IMR-90 (cell line): Measurements from ENCODE around the gene FEZ2. TPM values are rescaled to one million over a fixed set of nuclear protein-coding genes. Genes with fewer than 3 reads are reported as not detected.

Experiments used
- ATAC-seq: fragments of 200-7000 bp; cut with Tn5 transposase; 2 replicates; pipeline ENCODE4 v1.9.1; 2020; ENCODE audit warnings: low read depth, mild to moderate bottlenecking, moderate library complexity
- BruUV-seq: library from RNA; stranded (reverse); fragments of 400-500 nt; replicated peaks from 2 replicates; lab custom pipeline; 2021; lab: Mats Ljungman, UMichigan
- CTCF ChIA-PET: fragments of 300-600 bp; formaldehyde crosslinking; extraction: SDS; loops from one replicate; lab custom pipeline; 2021; ENCODE audit warnings: antibody characterized with exemption; lab: Yijun Ruan, JAX
- POLR2A ChIA-PET: fragments of 300-600 bp; sonication (Branson Sonifier 250); formaldehyde crosslinking; loops from one replicate; lab custom pipeline; 2022; ENCODE audit warnings: antibody characterized with exemption; ENCODE audit not compliant: unreplicated experiment; lab: Charles Lee
- DNase-seq: peaks from one replicate; pipeline ENCODE4 v3.0.0; 2013
- H2AFZ ChIP-seq: replicated peaks from 2 replicates; pipeline ENCODE3; 2013; ENCODE audit warnings: low read length, mild to moderate bottlenecking; ENCODE audit not compliant: poor library complexity
- H2AK5ac ChIP-seq: 2 replicates; pipeline ENCODE4 v1.6.1; 2013; ENCODE audit warnings: low read depth, low read length, inconsistent platforms
- H2AK9ac ChIP-seq: replicated peaks from 2 replicates; pipeline ENCODE3; 2013; ENCODE audit warnings: mild to moderate bottlenecking, low read depth, low read length, moderate library complexity; ENCODE audit not compliant: poor library complexity
- H2BK120ac ChIP-seq: 2 replicates; pipeline ENCODE4 v1.6.1; 2013; ENCODE audit warnings: low read depth, low read length, inconsistent platforms
- H2BK15ac ChIP-seq: 3 replicates; pipeline ENCODE4 v1.6.1; 2013; ENCODE audit warnings: low read depth, low read length, inconsistent platforms
- H2BK20ac ChIP-seq: 2 replicates; pipeline ENCODE4 v1.6.1; 2013; ENCODE audit warnings: low read depth, mild to moderate bottlenecking, inconsistent platforms, low read length, moderate library complexity
- H2BK5ac ChIP-seq: 2 replicates; pipeline ENCODE4 v1.6.1; 2013; ENCODE audit warnings: mild to moderate bottlenecking, low read depth, low read length, inconsistent platforms; ENCODE audit not compliant: poor library complexity, severe bottlenecking
- H3K14ac ChIP-seq: replicated peaks from 2 replicates; pipeline ENCODE4 v1.6.1; 2013; ENCODE audit warnings: low read depth, low read length, inconsistent platforms
- H3K18ac ChIP-seq: 2 replicates; pipeline ENCODE4 v1.6.1; 2013; ENCODE audit warnings: low read depth, low read length, control low read depth
- H3K23ac ChIP-seq: 2 replicates; pipeline ENCODE4 v1.6.1; 2013; ENCODE audit warnings: low read depth, low read length, inconsistent platforms
- H3K27ac ChIP-seq: 2 replicates; pipeline ENCODE4 v1.5.1; 2013; ENCODE audit warnings: mild to moderate bottlenecking, control low read depth, low read length; ENCODE audit not compliant: insufficient read depth
- H3K27me3 ChIP-seq: 2 replicates; pipeline ENCODE4 v1.6.1; 2013; ENCODE audit warnings: low read length; ENCODE audit not compliant: control insufficient read depth, insufficient read depth
- H3K36me3 ChIP-seq: 2 replicates; pipeline ENCODE4 v1.6.1; 2013; ENCODE audit warnings: low read length, mixed read lengths; ENCODE audit not compliant: control insufficient read depth, insufficient read depth
- H3K4ac ChIP-seq: 2 replicates; pipeline ENCODE4 v1.6.1; 2013; ENCODE audit warnings: low read depth, low read length, inconsistent platforms
- H3K4me1 ChIP-seq: 2 replicates; pipeline ENCODE4 v1.6.1; 2013; ENCODE audit warnings: low read length, mixed read lengths; ENCODE audit not compliant: control insufficient read depth, insufficient read depth
- H3K4me2 ChIP-seq: 2 replicates; pipeline ENCODE4 v1.6.1; 2013; ENCODE audit warnings: low read depth, mild to moderate bottlenecking, control low read depth, low read length, moderate library complexity
- H3K4me3 ChIP-seq: 2 replicates; pipeline ENCODE4 v1.5.1; 2013; ENCODE audit warnings: low read depth, mild to moderate bottlenecking, control low read depth, low read length, moderate library complexity; ENCODE audit not compliant: insufficient read depth
- H3K56ac ChIP-seq: 2 replicates; pipeline ENCODE4 v1.6.1; 2013; ENCODE audit warnings: low read length, inconsistent platforms; ENCODE audit not compliant: insufficient read depth; ENCODE audit errors: extremely low read depth
- H3K79me1 ChIP-seq, 2 experiments: 2 replicates each; pipeline ENCODE4 v1.6.1; 2013; ENCODE audit warnings: low read length in 2 of 2, inconsistent platforms in 1 of 2, low read depth in 1 of 2
- H3K9ac ChIP-seq: 2 replicates; pipeline ENCODE4 v1.6.1; 2013; ENCODE audit warnings: low read depth, low read length, control low read depth
- H3K9me1 ChIP-seq: 2 replicates; pipeline ENCODE4 v1.6.1; 2013; ENCODE audit warnings: low read length, inconsistent platforms; ENCODE audit not compliant: insufficient read depth
- H3K9me3 ChIP-seq: 2 replicates; pipeline ENCODE4 v1.6.1; 2013; ENCODE audit warnings: low read length; ENCODE audit not compliant: control insufficient read depth, insufficient read depth
- H4K20me1 ChIP-seq: 2 replicates; pipeline ENCODE4 v1.6.1; 2013; ENCODE audit warnings: low read length, inconsistent platforms; ENCODE audit not compliant: insufficient read depth
- H4K5ac ChIP-seq: 2 replicates; pipeline ENCODE4 v1.6.1; 2013; ENCODE audit warnings: mild to moderate bottlenecking, low read depth, low read length, control low read depth
- H4K8ac ChIP-seq, 2 experiments: 2 replicates each; pipeline ENCODE4 v1.6.1; 2013; ENCODE audit warnings: low read depth in 2 of 2, low read length in 2 of 2, control low read depth in 1 of 2, inconsistent platforms in 1 of 2
- H4K91ac ChIP-seq: 2 replicates; pipeline ENCODE4 v1.6.1; 2013; ENCODE audit warnings: low read depth, low read length, inconsistent platforms; ENCODE audit not compliant: insufficient read depth
- BHLHE40 ChIP-seq: fragments of 150-350 bp; IDR thresholded peaks from 2 replicates; pipeline ENCODE4 v1.6.1; 2016; ENCODE audit warnings: mild to moderate bottlenecking, low read depth, low read length
- CEBPB ChIP-seq: IDR thresholded peaks from 2 replicates; pipeline ENCODE4 v1.6.1; 2012; ENCODE audit warnings: low read depth, low read length, improper control_type of control experiment
- MAFK ChIP-seq: IDR thresholded peaks from 2 replicates; pipeline ENCODE4 v1.6.1; 2012; ENCODE audit warnings: low read depth, low read length, improper control_type of control experiment
- MXI1 ChIP-seq: IDR thresholded peaks from 2 replicates; pipeline ENCODE4 v1.6.1; 2012; ENCODE audit warnings: low read depth, mild to moderate bottlenecking, low read length, moderate library complexity, borderline replicate concordance
- POLR2A ChIP-seq: IDR thresholded peaks from 2 replicates; pipeline ENCODE4 v1.6.1; 2012; ENCODE audit warnings: mild to moderate bottlenecking, low read depth, low read length
- RCOR1 ChIP-seq: IDR thresholded peaks from 2 replicates; pipeline ENCODE4 v1.6.1; 2012; ENCODE audit warnings: mild to moderate bottlenecking, low read length, improper control_type of control experiment; ENCODE audit not compliant: insufficient replicate concordance
- SMC3 ChIP-seq: fragments of 150-350 bp; IDR thresholded peaks from 2 replicates; pipeline ENCODE4 v1.6.1; 2016; ENCODE audit warnings: low read depth, mild to moderate bottlenecking, antibody characterized with exemption, low read length, moderate library complexity
- WGBS, 2 experiments: methylation state at CpG; one replicate each; pipeline versions ENCODE4 v1.1.5 to v1.1.7; 2013; ENCODE audit warnings: missing lambda C conversion rate in 2 of 2; ENCODE audit not compliant: insufficient read length in 1 of 2; ENCODE audit errors: extremely low coverage in 2 of 2; 5-methylcytosine and 5-hydroxymethylcytosine counted together
- dilution Hi-C: fragments of 300-500 bp; cut with HindIII; formaldehyde crosslinking; loops from one replicate; pipeline ENCODE4 v1.14.3; 2018; ENCODE audit warnings: low sequenced_read_pairs; ENCODE audit not compliant: unreplicated experiment
- in situ Hi-C: fragments of 300-500 bp; cut with MboI; formaldehyde crosslinking; loops from 3 replicates; pipeline ENCODE4 v1.14.3; 2019; ENCODE audit warnings: low sequenced_read_pairs, inconsistent platforms, mixed read lengths
- intact Hi-C: fragments of 100-400 bp; cut with micrococcal nuclease; formaldehyde crosslinking; loops from 2 replicates; pipeline ENCODE4 v1.10.0; 2022
- polyA plus RNA-seq, 3 experiments: library from polyadenylated mRNA; depleted of rRNA; stranded (reverse); fragments of >200 nt; gene quantifications; 2 replicates each; pipeline ENCODE4 v1.2.3, GENCODE V29; 2012; ENCODE audit warnings: low replicate concordance in 1 of 3
- total RNA-seq: library from RNA; depleted of rRNA; stranded (reverse); fragments of >200 nt; gene quantifications from 2 replicates; pipeline ENCODE4 v1.2.3, GENCODE V29; 2012
- TF ChIP-seq, protein P1 (sequence below): conservative IDR thresholded peaks from 2 replicates; pipeline ENCODE4 v1.5.1; 2012; ENCODE audit warnings: mild to moderate bottlenecking, low read depth, low read length, improper control_type of control experiment
- TF ChIP-seq, protein P2 (sequence below): fragments of 150-350 bp; IDR thresholded peaks from 2 replicates; pipeline ENCODE4 v1.6.1; 2017; ENCODE audit warnings: mild to moderate bottlenecking, antibody characterized with exemption, low read length, low read depth
- TF ChIP-seq, protein P3 (sequence below): fragments of 150-350 bp; IDR thresholded peaks from 2 replicates; pipeline ENCODE4 v1.6.1; 2016; ENCODE audit warnings: low read depth, mild to moderate bottlenecking, low read length, moderate library complexity, borderline replicate concordance

Gene FEZ2
- total and polyA plus RNA-seq, 2 of the 4 experiments (the other 2 are of a cell fraction), result 19.4 to 31.6 TPM

DNA sequence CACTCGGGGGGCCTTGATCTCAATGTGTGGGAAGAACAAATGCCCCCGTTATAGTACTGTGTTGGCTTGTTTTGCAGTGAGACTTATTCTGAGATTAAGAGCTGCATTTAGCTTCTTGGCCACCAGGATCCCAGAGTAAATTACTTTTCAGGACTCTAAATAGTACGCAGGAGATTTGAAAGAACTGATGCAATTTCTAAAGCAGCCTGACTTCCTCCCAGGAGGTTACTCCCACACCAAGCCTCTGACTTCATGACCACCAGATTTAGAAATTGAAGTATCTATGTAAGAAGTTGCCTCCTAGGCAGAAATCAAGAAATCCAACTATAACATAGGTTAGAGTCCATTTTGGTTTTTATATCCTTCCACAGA lies 67.0 kb downstream of the FEZ2 start:
- Histone ChIP-seq H3K14ac (no peak overlapping the region), H2BK20ac (no peak overlapping the region), H2BK5ac (peak overlapping the region; percentile 7), H2AK5ac (0 out of 2 replicates have a peak overlapping the region, but pooled peaks have one; percentile 7), H4K5ac (no peak overlapping the region), H3K56ac (no peak overlapping the region), H3K4me1 (peaks cover 15% of the 10 kb centered on the region), H3K4me3 (no peak overlapping the region), H2AFZ (no peak overlapping the region), H3K18ac (no peak overlapping the region), H3K4ac (peak overlapping the region; percentile 38; the same call in 1 of the 2 replicates), H3K79me1 (peaks cover 31 to 76% of the 10 kb centered on the region in 2 experiments), H3K9me1 (peaks cover 32% of the 10 kb centered on the region), H3K36me3 (peaks cover 20% of the 10 kb centered on the region), H2AK9ac (no peak overlapping the region), H3K9me3 (no peaks in the 10 kb centered on the region), H4K91ac (no peak overlapping the region; the same call in 1 of the 2 replicates), H2BK120ac (no peak overlapping the region; the same call in 1 of the 2 replicates), H4K20me1 (peaks cover 11% of the 10 kb centered on the region; the same call in 1 of the 2 replicates), H2BK15ac (no peak overlapping the region), H4K8ac (no peak overlapping the region), H3K27ac (peak overlapping the region; percentile 50; the same call in 1 of the 2 replicates), H3K27me3 (no peaks in the 10 kb centered on the region), H3K9ac (no peak overlapping the region), H3K4me2 (no peak overlapping the region), H3K23ac (no peak overlapping the region)
- in situ Hi-C loops (no loop called here), intact Hi-C loops (loop anchor here (5.0 kb wide), 1 partner anchor 131 kb away; no protein-coding TSS in a partner anchor), dilution Hi-C loops (no loop called here)
- CTCF ChIA-PET, result interaction anchor here (1.1 to 1.5 kb wide), 2 partner anchors 177 to 178 kb away, joined by 3 read pairs; no protein-coding TSS in a partner anchor
- DNase-seq (peak; percentile 57), ATAC-seq (no peak)
- TF ChIP-seq MXI1 (no peak), MAFK (no peak), RCOR1 (no peak), POLR2A (no peak), SMC3 (no peak), BHLHE40 (no peak), CEBPB (peak; percentile 54)
- TF ChIP-seq, protein P1, sequence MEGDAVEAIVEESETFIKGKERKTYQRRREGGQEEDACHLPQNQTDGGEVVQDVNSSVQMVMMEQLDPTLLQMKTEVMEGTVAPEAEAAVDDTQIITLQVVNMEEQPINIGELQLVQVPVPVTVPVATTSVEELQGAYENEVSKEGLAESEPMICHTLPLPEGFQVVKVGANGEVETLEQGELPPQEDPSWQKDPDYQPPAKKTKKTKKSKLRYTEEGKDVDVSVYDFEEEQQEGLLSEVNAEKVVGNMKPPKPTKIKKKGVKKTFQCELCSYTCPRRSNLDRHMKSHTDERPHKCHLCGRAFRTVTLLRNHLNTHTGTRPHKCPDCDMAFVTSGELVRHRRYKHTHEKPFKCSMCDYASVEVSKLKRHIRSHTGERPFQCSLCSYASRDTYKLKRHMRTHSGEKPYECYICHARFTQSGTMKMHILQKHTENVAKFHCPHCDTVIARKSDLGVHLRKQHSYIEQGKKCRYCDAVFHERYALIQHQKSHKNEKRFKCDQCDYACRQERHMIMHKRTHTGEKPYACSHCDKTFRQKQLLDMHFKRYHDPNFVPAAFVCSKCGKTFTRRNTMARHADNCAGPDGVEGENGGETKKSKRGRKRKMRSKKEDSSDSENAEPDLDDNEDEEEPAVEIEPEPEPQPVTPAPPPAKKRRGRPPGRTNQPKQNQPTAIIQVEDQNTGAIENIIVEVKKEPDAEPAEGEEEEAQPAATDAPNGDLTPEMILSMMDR, result 0 out of 2 replicates have a peak, but pooled peaks have one; percentile 19
- TF ChIP-seq, protein P2, sequence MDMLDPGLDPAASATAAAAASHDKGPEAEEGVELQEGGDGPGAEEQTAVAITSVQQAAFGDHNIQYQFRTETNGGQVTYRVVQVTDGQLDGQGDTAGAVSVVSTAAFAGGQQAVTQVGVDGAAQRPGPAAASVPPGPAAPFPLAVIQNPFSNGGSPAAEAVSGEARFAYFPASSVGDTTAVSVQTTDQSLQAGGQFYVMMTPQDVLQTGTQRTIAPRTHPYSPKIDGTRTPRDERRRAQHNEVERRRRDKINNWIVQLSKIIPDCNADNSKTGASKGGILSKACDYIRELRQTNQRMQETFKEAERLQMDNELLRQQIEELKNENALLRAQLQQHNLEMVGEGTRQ, result no peak
- TF ChIP-seq, protein P3, sequence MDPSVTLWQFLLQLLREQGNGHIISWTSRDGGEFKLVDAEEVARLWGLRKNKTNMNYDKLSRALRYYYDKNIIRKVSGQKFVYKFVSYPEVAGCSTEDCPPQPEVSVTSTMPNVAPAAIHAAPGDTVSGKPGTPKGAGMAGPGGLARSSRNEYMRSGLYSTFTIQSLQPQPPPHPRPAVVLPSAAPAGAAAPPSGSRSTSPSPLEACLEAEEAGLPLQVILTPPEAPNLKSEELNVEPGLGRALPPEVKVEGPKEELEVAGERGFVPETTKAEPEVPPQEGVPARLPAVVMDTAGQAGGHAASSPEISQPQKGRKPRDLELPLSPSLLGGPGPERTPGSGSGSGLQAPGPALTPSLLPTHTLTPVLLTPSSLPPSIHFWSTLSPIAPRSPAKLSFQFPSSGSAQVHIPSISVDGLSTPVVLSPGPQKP, result no peak
- POLR2A ChIA-PET, result no interaction called here
- no CpG with 5 or more reads among the region's 3 CpGs for WGBS, 2 experiments
- no TSS peak for BruUV-seq
